WTC11 (cell line): ENCODE results near the gene SDK2. TPM values are rescaled to one million over a fixed set of nuclear protein-coding genes. Genes with fewer than 3 reads are reported as not detected.

Experiments
- ATAC-seq: fragments of 200-7000 bp; cut with Tn5 transposase; 2 replicates; pipeline ENCODE4 v1.10.0; 2021; ENCODE audit warnings: mild to moderate bottlenecking, moderate library complexity
- CTCF ChIA-PET: fragments of 300-600 bp; sonication (Branson Sonifier 250); formaldehyde crosslinking; loops from one replicate; lab custom pipeline; 2021; ENCODE audit warnings: antibody characterized with exemption; lab: Charles Lee
- POLR2A ChIA-PET: fragments of 350-600 bp; sonication (Branson Sonifier 250); formaldehyde crosslinking; loops from one replicate; lab custom pipeline; 2021; ENCODE audit warnings: antibody characterized with exemption; lab: Charles Lee
- DNase-seq: peaks from one replicate; pipeline ENCODE4 v3.0.0; 2021; ENCODE audit warnings: low spot score
- H3K27ac Mint-ChIP-seq: 2 replicates; pipeline ENCODE4 v1.8.0; 2021; ENCODE audit warnings: mixed read lengths
- H3K27me3 Mint-ChIP-seq: 2 replicates; pipeline ENCODE4 v1.8.0; 2021; ENCODE audit warnings: low read depth, mild to moderate bottlenecking, moderate library complexity, mixed read lengths
- H3K36me3 Mint-ChIP-seq: 2 replicates; pipeline ENCODE4 v1.8.0; 2021; ENCODE audit warnings: mixed read lengths
- H3K4me1 Mint-ChIP-seq: 2 replicates; pipeline ENCODE4 v1.8.0; 2022; ENCODE audit warnings: mixed read lengths
- H3K4me3 Mint-ChIP-seq: 2 replicates; pipeline ENCODE4 v1.8.0; 2021; ENCODE audit warnings: mild to moderate bottlenecking, moderate library complexity, mixed read lengths
- H3K9me3 Mint-ChIP-seq: 2 replicates; pipeline ENCODE4 v1.8.0; 2021; ENCODE audit warnings: mixed read lengths
- ATF1 ChIP-seq: sonication (generic); formaldehyde crosslinking; IDR thresholded peaks from 2 replicates; pipeline ENCODE4 v1.8.1; 2023; ENCODE audit warnings: mild to moderate bottlenecking, moderate library complexity, missing genetic modification reagents
- ELF4 ChIP-seq: sonication (generic); formaldehyde crosslinking; IDR thresholded peaks from 2 replicates; pipeline ENCODE4 v1.8.1; 2022; ENCODE audit warnings: low read depth, mild to moderate bottlenecking, moderate library complexity, missing genetic modification reagents
- FOXJ3 ChIP-seq: sonication (generic); formaldehyde crosslinking; IDR thresholded peaks from 2 replicates; pipeline ENCODE4 v1.9.0; 2021; ENCODE audit warnings: missing genetic modification reagents, mild to moderate bottlenecking, borderline replicate concordance
- GRHL2 ChIP-seq: fragments of 250-450 bp; sonication (Bioruptor Pico); IDR thresholded peaks from 2 replicates; pipeline ENCODE4 v1.8.0; 2022; ENCODE audit warnings: mild to moderate bottlenecking, moderate library complexity; ENCODE audit not compliant: insufficient replicate concordance, severe bottlenecking
- JUN ChIP-seq: sonication (generic); formaldehyde crosslinking; IDR thresholded peaks from 2 replicates; pipeline ENCODE4 v1.8.0; 2023; ENCODE audit warnings: mild to moderate bottlenecking, missing genetic modification reagents
- TP53 ChIP-seq: sonication (generic); formaldehyde crosslinking; IDR thresholded peaks from 2 replicates; pipeline ENCODE4 v1.8.1; 2023; ENCODE audit warnings: mild to moderate bottlenecking, missing genetic modification reagents
- total RNA-seq: library from RNA; stranded (reverse); gene quantifications from 3 replicates; pipeline ENCODE4 v1.2.3, GENCODE V29; 2021
- TF ChIP-seq, protein P1 (sequence below): sonication (generic); formaldehyde crosslinking; conservative IDR thresholded peaks from 2 replicates; pipeline ENCODE4 v1.8.1; 2022; ENCODE audit warnings: mild to moderate bottlenecking, missing genetic modification reagents
- TF ChIP-seq, protein P2 (sequence below): sonication (generic); formaldehyde crosslinking; IDR thresholded peaks from 2 replicates; pipeline ENCODE4 v1.8.1; 2023; ENCODE audit warnings: mild to moderate bottlenecking, missing genetic modification reagents
- TF ChIP-seq, protein P3 (sequence below): sonication (generic); formaldehyde crosslinking; IDR thresholded peaks from 2 replicates; pipeline ENCODE4 v1.8.0; 2022; ENCODE audit warnings: mild to moderate bottlenecking, missing genetic modification reagents
- TF ChIP-seq, protein P4 (sequence below): sonication (generic); formaldehyde crosslinking; IDR thresholded peaks from 2 replicates; pipeline ENCODE4 v1.8.1; 2023; ENCODE audit warnings: mild to moderate bottlenecking, missing genetic modification reagents, moderate library complexity
- TF ChIP-seq, protein P5 (sequence below): fragments of 250-450 bp; sonication (Bioruptor Pico); IDR thresholded peaks from 2 replicates; pipeline ENCODE4 v1.9.0; 2021; ENCODE audit warnings: mild to moderate bottlenecking, borderline replicate concordance

The SDK2 gene
- total RNA-seq, 1 experiment from 2014 or later, result 14.8 TPM

DNA sequence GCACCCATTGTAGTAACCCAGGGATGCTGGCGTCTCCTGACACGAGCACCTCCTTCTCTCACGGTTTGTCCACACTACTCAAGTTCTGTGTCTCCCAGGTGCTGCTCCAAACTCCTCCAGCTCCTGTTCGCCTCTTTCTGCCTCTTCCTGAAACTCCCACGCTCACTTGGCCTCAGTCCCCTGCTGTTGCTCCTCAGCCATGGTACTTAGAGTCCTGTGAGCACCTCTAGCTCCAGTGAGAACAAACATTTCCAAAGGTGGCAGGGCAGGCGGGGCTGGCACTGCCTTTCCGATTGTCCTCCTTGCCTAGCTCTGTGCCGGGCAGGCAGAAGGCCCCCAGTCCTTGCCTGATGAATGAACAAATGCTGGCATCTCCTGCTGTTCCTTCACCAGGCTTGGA, 146.1 kb downstream of the SDK2 start:
- no peak for DNase-seq
- ChIA-PET POLR2A (no interaction called here), CTCF (interaction anchor here (2.7 kb wide), 1 partner anchor 19 kb away, joined by 8 read pairs; no protein-coding TSS in a partner anchor)
- Mint-ChIP-seq H3K9me3 (peaks cover 2% of the 10 kb centered on the region), H3K4me1 (peaks cover 31% of the 10 kb centered on the region), H3K27ac (no peak overlapping the region), H3K4me3 (no peak overlapping the region), H3K36me3 (no peaks in the 10 kb centered on the region), H3K27me3 (no peaks in the 10 kb centered on the region; the same call in 1 of the 2 replicates)
- ATAC-seq, result no peak
- TF ChIP-seq, protein P1, sequence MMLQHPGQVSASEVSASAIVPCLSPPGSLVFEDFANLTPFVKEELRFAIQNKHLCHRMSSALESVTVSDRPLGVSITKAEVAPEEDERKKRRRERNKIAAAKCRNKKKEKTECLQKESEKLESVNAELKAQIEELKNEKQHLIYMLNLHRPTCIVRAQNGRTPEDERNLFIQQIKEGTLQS (CRISPR knock-in tag), result no peak

DNA sequence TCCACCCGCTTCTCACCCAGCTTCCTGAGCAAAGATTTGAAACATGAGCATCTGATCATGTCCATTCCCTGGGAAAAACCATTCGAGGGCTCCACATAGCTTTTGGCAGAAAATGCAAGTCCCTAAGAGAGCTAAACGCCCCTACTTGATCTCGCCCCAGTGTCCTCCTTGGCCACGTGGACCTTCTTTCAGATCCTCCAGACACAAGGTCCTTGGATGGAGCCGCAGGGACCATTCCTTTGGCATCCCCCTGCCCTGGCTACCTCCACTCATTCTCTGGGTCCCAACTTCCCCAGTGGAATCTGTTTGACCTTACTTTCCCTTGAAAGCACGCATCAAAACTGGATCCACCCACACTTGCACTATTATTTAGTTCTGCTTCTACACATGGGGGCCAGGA, 146.5 kb downstream of the SDK2 start:
- no peaks in the 10 kb centered on the region for H3K9me3 Mint-ChIP-seq
- H3K4me3 Mint-ChIP-seq, result no peak overlapping the region
- H3K36me3 Mint-ChIP-seq, result no peaks in the 10 kb centered on the region
- H3K4me1 Mint-ChIP-seq, result peaks cover 36% of the 10 kb centered on the region
- no peak for DNase-seq
- TF ChIP-seq TP53 (CRISPR knock-in tag) (no peak), JUN (CRISPR knock-in tag) (no peak), ELF4 (no peak), FOXJ3 (CRISPR knock-in tag) (no peak)
- TF ChIP-seq, protein P2, sequence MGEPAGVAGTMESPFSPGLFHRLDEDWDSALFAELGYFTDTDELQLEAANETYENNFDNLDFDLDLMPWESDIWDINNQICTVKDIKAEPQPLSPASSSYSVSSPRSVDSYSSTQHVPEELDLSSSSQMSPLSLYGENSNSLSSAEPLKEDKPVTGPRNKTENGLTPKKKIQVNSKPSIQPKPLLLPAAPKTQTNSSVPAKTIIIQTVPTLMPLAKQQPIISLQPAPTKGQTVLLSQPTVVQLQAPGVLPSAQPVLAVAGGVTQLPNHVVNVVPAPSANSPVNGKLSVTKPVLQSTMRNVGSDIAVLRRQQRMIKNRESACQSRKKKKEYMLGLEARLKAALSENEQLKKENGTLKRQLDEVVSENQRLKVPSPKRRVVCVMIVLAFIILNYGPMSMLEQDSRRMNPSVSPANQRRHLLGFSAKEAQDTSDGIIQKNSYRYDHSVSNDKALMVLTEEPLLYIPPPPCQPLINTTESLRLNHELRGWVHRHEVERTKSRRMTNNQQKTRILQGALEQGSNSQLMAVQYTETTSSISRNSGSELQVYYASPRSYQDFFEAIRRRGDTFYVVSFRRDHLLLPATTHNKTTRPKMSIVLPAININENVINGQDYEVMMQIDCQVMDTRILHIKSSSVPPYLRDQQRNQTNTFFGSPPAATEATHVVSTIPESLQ (CRISPR knock-in tag), result no peak
- TF ChIP-seq, protein P3, sequence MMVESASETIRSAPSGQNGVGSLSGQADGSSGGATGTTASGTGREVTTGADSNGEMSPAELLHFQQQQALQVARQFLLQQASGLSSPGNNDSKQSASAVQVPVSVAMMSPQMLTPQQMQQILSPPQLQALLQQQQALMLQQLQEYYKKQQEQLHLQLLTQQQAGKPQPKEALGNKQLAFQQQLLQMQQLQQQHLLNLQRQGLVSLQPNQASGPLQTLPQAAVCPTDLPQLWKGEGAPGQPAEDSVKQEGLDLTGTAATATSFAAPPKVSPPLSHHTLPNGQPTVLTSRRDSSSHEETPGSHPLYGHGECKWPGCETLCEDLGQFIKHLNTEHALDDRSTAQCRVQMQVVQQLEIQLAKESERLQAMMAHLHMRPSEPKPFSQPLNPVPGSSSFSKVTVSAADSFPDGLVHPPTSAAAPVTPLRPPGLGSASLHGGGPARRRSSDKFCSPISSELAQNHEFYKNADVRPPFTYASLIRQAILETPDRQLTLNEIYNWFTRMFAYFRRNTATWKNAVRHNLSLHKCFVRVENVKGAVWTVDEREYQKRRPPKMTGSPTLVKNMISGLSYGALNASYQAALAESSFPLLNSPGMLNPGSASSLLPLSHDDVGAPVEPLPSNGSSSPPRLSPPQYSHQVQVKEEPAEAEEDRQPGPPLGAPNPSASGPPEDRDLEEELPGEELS (CRISPR knock-in tag), result no peak
- TF ChIP-seq, protein P4, sequence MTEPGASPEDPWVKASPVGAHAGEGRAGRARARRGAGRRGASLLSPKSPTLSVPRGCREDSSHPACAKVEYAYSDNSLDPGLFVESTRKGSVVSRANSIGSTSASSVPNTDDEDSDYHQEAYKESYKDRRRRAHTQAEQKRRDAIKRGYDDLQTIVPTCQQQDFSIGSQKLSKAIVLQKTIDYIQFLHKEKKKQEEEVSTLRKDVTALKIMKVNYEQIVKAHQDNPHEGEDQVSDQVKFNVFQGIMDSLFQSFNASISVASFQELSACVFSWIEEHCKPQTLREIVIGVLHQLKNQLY (CRISPR knock-in tag), result no peak
- ChIA-PET POLR2A (no interaction called here), CTCF (interaction anchor here (2.7 kb wide), 1 partner anchor 19 kb away, joined by 8 read pairs; no protein-coding TSS in a partner anchor)
- no peaks in the 10 kb centered on the region; the same call in 1 of the 2 replicates for H3K27me3 Mint-ChIP-seq
- H3K27ac Mint-ChIP-seq, result no peak overlapping the region
- ATAC-seq, result no peak

DNA sequence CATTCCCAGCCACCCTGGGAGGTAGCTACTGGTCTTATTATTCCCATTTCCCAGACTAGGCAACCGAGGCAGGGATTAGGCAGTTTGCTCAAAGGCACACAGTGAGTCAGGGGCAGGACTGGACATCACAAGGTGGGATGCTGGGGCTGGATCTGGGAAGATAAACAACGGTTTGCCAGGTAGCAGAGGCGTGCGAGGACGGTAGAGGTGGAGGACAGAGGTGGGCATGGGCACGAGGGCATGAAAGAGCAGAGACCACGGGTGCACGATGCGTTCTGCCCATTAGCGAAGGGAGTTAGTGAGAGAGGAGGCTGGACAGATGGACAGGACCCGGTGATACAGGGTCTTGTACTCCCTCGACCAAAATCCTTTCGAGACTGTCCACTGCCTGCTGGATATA, 148.0 kb downstream of the SDK2 start:
- TF ChIP-seq, protein P5, sequence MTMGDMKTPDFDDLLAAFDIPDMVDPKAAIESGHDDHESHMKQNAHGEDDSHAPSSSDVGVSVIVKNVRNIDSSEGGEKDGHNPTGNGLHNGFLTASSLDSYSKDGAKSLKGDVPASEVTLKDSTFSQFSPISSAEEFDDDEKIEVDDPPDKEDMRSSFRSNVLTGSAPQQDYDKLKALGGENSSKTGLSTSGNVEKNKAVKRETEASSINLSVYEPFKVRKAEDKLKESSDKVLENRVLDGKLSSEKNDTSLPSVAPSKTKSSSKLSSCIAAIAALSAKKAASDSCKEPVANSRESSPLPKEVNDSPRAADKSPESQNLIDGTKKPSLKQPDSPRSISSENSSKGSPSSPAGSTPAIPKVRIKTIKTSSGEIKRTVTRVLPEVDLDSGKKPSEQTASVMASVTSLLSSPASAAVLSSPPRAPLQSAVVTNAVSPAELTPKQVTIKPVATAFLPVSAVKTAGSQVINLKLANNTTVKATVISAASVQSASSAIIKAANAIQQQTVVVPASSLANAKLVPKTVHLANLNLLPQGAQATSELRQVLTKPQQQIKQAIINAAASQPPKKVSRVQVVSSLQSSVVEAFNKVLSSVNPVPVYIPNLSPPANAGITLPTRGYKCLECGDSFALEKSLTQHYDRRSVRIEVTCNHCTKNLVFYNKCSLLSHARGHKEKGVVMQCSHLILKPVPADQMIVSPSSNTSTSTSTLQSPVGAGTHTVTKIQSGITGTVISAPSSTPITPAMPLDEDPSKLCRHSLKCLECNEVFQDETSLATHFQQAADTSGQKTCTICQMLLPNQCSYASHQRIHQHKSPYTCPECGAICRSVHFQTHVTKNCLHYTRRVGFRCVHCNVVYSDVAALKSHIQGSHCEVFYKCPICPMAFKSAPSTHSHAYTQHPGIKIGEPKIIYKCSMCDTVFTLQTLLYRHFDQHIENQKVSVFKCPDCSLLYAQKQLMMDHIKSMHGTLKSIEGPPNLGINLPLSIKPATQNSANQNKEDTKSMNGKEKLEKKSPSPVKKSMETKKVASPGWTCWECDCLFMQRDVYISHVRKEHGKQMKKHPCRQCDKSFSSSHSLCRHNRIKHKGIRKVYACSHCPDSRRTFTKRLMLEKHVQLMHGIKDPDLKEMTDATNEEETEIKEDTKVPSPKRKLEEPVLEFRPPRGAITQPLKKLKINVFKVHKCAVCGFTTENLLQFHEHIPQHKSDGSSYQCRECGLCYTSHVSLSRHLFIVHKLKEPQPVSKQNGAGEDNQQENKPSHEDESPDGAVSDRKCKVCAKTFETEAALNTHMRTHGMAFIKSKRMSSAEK (CRISPR knock-in tag), result no peak
- TF ChIP-seq GRHL2 (CRISPR knock-in tag), result no peak
- TF ChIP-seq ATF1 (CRISPR knock-in tag), result no peak
- TF ChIP-seq ELF4, result no peak
- Mint-ChIP-seq H3K4me3 (no peak overlapping the region), H3K36me3 (no peaks in the 10 kb centered on the region), H3K27me3 (no peaks in the 10 kb centered on the region; the same call in 1 of the 2 replicates), H3K9me3 (no peaks in the 10 kb centered on the region), H3K27ac (no peak overlapping the region), H3K4me1 (peaks cover 50% of the 10 kb centered on the region)
- DNase-seq (no peak), ATAC-seq (no peak)
- CTCF ChIA-PET, result interaction anchor here (2.7 kb wide), 1 partner anchor 17 kb away, joined by 8 read pairs; no protein-coding TSS in a partner anchor
- POLR2A ChIA-PET, result no interaction called here
